K562 (cell line): Measurements from ENCODE around the gene TOR1AIP1. TPM values are rescaled to one million over a fixed set of nuclear protein-coding genes. Genes with fewer than 3 reads are reported as not detected.

ENCODE experiments used
- CBFB ChIP-seq: sonication (generic); formaldehyde crosslinking; IDR thresholded peaks from 2 replicates; pipeline ENCODE4 v1.4.0; 2020; ENCODE audit warnings: mild to moderate bottlenecking, missing genetic modification reagents
- CHD4 ChIP-seq: fragments of 200-600 bp; sonication (generic); IDR thresholded peaks from 3 replicates; pipeline ENCODE4 v1.6.1; 2012; ENCODE audit warnings: low read depth, mild to moderate bottlenecking, mixed read lengths, low read length, inconsistent platforms; ENCODE audit not compliant: insufficient read depth, insufficient replicate concordance, poor library complexity, severe bottlenecking
- CREB1 ChIP-seq, 2 experiments: sonication (generic) in 1 of 2; formaldehyde crosslinking in 1 of 2; IDR thresholded peaks; 2 replicates each; pipeline versions ENCODE4 v1.6.1 to v1.8.0; 2012 to 2022; ENCODE audit warnings: inconsistent platforms in 1 of 2, mild to moderate bottlenecking in 1 of 2, missing genetic modification reagents in 1 of 2, moderate library complexity in 1 of 2
- ESRRB ChIP-seq: fragments of 250-450 bp; sonication (Bioruptor Pico); IDR thresholded peaks from 2 replicates; pipeline ENCODE4 v1.5.0; 2020; ENCODE audit warnings: mild to moderate bottlenecking, moderate library complexity, borderline replicate concordance
- PML ChIP-seq: IDR thresholded peaks from 2 replicates; pipeline ENCODE4 v1.6.1; 2012; ENCODE audit warnings: low read length, inconsistent platforms
- SRF ChIP-seq, 2 experiments: fragments of 250-450, 450-650 bp in 1 of 2; sonication (Bioruptor Pico) in 1 of 2; sonication (generic) in 1 of 2; formaldehyde crosslinking; IDR thresholded peaks; 2 replicates each; pipeline versions ENCODE4 v1.5.0 to v1.5.1; 2020 to 2022; ENCODE audit warnings: mild to moderate bottlenecking in 1 of 2, missing genetic modification reagents in 1 of 2
- SRSF7 ChIP-seq: fragments of 200-400 bp; formaldehyde crosslinking; optimal IDR thresholded peaks from 2 replicates; pipeline ENCODE3; 2017; ENCODE audit warnings: mild to moderate bottlenecking, low read depth, low read length
- YBX1 ChIP-seq: fragments of 450-650 bp; IDR thresholded peaks from 2 replicates; pipeline ENCODE4 v1.7.1; 2016; ENCODE audit warnings: mild to moderate bottlenecking
- ZNF780A ChIP-seq: fragments of 250-450 bp; sonication (Bioruptor Pico); IDR thresholded peaks from 2 replicates; pipeline ENCODE4 v1.5.0; 2021; ENCODE audit warnings: mild to moderate bottlenecking
- polyA plus RNA-seq, 8 experiments: library from polyadenylated mRNA; depleted of rRNA in 4 of 8; stranded (reverse) in 5 of 8; unstranded in 3 of 8; fragments of >200 nt; fragmentation: Nextera tagmentation in 2 of 8; fragmentation: Illumina TruSeq in 1 of 8; extraction: Ambion mirVana in 2 of 8; extraction: Trizol in 1 of 8; gene quantifications; 2 replicates each; pipeline versions ENCODE4 v1.2.1 to v1.2.3, GENCODE V29; 2011 to 2014; ENCODE audit warnings: inconsistent platforms in 1 of 8, missing spikeins in 1 of 8
- total RNA-seq, 7 experiments: library from RNA; depleted of rRNA in 6 of 7; stranded (reverse); fragments of >200 nt in 6 of 7; fragmentation: Illumina TruSeq in 2 of 7; extraction: Trizol in 2 of 7; gene quantifications; 2 replicates each; pipeline versions ENCODE4 v1.2.1 to v1.2.3, GENCODE V29; 2011 to 2021; ENCODE audit warnings: low replicate concordance in 1 of 7
- TF ChIP-seq, protein P1 (sequence below): sonication (generic); formaldehyde crosslinking; IDR thresholded peaks from 2 replicates; pipeline ENCODE4 v1.8.0; 2022; ENCODE audit warnings: mild to moderate bottlenecking, missing genetic modification reagents
- TF ChIP-seq, protein P2 (sequence below), 2 experiments: fragments of 200-800 bp in 1 of 2; sonication (Bioruptor generic) in 1 of 2; sonication (generic) in 1 of 2; formaldehyde crosslinking in 1 of 2; IDR thresholded peaks in 1 of 2; conservative IDR thresholded peaks in 1 of 2; 2 replicates each; pipeline versions ENCODE4 v1.5.0 to v1.6.1; 2016 to 2020; ENCODE audit warnings: missing compliant biosample characterization in 1 of 2, missing genetic modification characterization in 1 of 2, missing genetic modification reagents in 1 of 2
- TF ChIP-seq, protein P3 (sequence below), 2 experiments: fragments of 450-650 bp; conservative IDR thresholded peaks; 2 replicates each; pipeline ENCODE4 v1.6.1; 2017; ENCODE audit warnings: mild to moderate bottlenecking in 2 of 2, moderate library complexity in 2 of 2
- TF ChIP-seq, protein P4 (sequence below): fragments of 150-350 bp; IDR thresholded peaks from 2 replicates; pipeline ENCODE4 v1.6.1; 2014; ENCODE audit warnings: low read depth, mild to moderate bottlenecking, low read length, borderline replicate concordance
- TF ChIP-seq, protein P5 (sequence below): sonication (generic); formaldehyde crosslinking; IDR thresholded peaks from 2 replicates; pipeline ENCODE4 v1.8.1; 2023; ENCODE audit warnings: mild to moderate bottlenecking, missing genetic modification reagents
- TF ChIP-seq, protein P6 (sequence below): fragments of 200-800 bp; sonication (Bioruptor generic); IDR thresholded peaks from 2 replicates; pipeline ENCODE4 v1.6.1; 2017; ENCODE audit warnings: missing genetic modification characterization, missing compliant biosample characterization

TOR1AIP1 gene
- total and polyA plus RNA-seq, 9 of the 15 experiments (the other 6 are each of a cell fraction or from before 2014, with no cell fraction given), result 18.1 to 46.9 (median 35.5) TPM

DNA sequence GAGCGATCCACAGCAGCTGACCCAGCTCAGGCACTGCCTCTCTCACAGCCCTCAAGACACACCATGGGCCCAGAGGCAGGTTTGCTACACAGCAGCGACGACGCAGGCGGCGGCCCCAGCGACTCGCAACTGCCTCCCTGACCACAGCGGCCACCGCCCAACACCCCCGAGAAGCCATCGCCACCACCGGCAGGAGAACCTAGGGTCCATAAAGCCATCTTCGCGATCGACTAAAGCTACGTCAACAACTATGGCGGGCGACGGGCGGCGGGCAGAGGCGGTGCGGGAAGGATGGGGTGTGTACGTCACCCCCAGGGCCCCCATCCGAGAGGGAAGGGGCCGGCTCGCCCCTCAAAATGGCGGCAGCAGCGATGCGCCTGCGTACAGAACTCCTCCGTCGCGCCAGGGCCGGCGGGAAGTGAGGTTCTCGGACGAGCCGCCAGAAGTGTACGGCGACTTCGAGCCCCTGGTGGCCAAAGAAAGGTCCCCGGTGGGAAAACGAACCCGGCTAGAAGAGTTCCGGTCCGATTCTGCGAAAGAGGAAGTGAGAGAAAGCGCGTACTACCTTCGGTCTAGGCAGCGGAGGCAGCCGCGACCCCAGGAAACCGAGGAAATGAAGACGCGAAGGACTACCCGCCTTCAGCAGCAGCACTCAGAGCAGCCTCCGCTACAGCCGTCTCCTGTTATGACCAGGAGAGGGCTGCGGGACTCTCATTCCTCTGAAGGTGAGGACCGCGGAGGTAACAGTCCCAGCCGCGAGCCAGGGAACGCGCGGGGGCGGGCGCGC is at the start of gene TOR1AIP1 (continued):
- TF ChIP-seq, protein P1, sequence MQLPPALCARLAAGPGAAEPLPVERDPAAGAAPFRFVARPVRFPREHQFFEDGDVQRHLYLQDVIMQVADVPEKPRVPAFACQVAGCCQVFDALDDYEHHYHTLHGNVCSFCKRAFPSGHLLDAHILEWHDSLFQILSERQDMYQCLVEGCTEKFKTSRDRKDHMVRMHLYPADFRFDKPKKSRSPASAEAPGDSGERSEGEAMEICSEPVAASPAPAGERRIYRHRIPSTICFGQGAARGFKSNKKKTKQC, result peak; percentile 96
- TF ChIP-seq SRF (CRISPR knock-in tag; IDR thresholded peaks at IDR 0.05), result peak in 1 of 2 experiments; percentile 77; a peak in 2 of 4 replicates
- peak; percentile 86 for TF ChIP-seq PML
- TF ChIP-seq, protein P2, sequence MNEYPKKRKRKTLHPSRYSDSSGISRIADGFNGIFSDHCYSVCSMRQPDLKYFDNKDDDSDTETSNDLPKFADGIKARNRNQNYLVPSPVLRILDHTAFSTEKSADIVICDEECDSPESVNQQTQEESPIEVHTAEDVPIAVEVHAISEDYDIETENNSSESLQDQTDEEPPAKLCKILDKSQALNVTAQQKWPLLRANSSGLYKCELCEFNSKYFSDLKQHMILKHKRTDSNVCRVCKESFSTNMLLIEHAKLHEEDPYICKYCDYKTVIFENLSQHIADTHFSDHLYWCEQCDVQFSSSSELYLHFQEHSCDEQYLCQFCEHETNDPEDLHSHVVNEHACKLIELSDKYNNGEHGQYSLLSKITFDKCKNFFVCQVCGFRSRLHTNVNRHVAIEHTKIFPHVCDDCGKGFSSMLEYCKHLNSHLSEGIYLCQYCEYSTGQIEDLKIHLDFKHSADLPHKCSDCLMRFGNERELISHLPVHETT (CRISPR knock-in tag; conservative IDR thresholded peaks at IDR 0.05 in 1 of 2, IDR thresholded peaks at IDR 0.05 in 1 of 2), result peak in 1 of 2 experiments; percentile 95; a peak in 2 of 4 replicates
- TF ChIP-seq, protein P3, sequence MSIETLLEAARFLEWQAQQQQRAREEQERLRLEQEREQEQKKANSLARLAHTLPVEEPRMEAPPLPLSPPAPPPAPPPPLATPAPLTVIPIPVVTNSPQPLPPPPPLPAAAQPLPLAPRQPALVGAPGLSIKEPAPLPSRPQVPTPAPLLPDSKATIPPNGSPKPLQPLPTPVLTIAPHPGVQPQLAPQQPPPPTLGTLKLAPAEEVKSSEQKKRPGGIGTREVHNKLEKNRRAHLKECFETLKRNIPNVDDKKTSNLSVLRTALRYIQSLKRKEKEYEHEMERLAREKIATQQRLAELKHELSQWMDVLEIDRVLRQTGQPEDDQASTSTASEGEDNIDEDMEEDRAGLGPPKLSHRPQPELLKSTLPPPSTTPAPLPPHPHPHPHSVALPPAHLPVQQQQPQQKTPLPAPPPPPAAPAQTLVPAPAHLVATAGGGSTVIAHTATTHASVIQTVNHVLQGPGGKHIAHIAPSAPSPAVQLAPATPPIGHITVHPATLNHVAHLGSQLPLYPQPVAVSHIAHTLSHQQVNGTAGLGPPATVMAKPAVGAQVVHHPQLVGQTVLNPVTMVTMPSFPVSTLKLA (conservative IDR thresholded peaks at IDR 0.05), result peak; percentile 41 to 82
- no peak for TF ChIP-seq ESRRB (CRISPR knock-in tag)
- TF ChIP-seq, protein P4, sequence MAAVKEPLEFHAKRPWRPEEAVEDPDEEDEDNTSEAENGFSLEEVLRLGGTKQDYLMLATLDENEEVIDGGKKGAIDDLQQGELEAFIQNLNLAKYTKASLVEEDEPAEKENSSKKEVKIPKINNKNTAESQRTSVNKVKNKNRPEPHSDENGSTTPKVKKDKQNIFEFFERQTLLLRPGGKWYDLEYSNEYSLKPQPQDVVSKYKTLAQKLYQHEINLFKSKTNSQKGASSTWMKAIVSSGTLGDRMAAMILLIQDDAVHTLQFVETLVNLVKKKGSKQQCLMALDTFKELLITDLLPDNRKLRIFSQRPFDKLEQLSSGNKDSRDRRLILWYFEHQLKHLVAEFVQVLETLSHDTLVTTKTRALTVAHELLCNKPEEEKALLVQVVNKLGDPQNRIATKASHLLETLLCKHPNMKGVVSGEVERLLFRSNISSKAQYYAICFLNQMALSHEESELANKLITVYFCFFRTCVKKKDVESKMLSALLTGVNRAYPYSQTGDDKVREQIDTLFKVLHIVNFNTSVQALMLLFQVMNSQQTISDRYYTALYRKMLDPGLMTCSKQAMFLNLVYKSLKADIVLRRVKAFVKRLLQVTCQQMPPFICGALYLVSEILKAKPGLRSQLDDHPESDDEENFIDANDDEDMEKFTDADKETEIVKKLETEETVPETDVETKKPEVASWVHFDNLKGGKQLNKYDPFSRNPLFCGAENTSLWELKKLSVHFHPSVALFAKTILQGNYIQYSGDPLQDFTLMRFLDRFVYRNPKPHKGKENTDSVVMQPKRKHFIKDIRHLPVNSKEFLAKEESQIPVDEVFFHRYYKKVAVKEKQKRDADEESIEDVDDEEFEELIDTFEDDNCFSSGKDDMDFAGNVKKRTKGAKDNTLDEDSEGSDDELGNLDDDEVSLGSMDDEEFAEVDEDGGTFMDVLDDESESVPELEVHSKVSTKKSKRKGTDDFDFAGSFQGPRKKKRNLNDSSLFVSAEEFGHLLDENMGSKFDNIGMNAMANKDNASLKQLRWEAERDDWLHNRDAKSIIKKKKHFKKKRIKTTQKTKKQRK, result peak; percentile 27; the same call in 1 of the 2 replicates
- no peak for TF ChIP-seq SRSF7
- TF ChIP-seq, protein P5, sequence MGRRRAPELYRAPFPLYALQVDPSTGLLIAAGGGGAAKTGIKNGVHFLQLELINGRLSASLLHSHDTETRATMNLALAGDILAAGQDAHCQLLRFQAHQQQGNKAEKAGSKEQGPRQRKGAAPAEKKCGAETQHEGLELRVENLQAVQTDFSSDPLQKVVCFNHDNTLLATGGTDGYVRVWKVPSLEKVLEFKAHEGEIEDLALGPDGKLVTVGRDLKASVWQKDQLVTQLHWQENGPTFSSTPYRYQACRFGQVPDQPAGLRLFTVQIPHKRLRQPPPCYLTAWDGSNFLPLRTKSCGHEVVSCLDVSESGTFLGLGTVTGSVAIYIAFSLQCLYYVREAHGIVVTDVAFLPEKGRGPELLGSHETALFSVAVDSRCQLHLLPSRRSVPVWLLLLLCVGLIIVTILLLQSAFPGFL (CRISPR knock-in tag), result peak; percentile 92; the same call in 1 of the 2 replicates
- no peak for TF ChIP-seq ZNF780A
- no peak for TF ChIP-seq CHD4
- TF ChIP-seq CBFB, result peak; percentile 43
- no peak for TF ChIP-seq YBX1
- TF ChIP-seq CREB1 (IDR thresholded peaks at IDR 0.05), result peak; percentile 92
- peak; percentile 93 for TF ChIP-seq CREB1 (CRISPR knock-in tag; IDR thresholded peaks at IDR 0.05)
- TF ChIP-seq, protein P6, sequence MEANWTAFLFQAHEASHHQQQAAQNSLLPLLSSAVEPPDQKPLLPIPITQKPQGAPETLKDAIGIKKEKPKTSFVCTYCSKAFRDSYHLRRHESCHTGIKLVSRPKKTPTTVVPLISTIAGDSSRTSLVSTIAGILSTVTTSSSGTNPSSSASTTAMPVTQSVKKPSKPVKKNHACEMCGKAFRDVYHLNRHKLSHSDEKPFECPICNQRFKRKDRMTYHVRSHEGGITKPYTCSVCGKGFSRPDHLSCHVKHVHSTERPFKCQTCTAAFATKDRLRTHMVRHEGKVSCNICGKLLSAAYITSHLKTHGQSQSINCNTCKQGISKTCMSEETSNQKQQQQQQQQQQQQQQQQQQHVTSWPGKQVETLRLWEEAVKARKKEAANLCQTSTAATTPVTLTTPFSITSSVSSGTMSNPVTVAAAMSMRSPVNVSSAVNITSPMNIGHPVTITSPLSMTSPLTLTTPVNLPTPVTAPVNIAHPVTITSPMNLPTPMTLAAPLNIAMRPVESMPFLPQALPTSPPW (CRISPR knock-in tag), result peak; percentile 97
